Stimulated activated CD4-positive, alpha-beta T cell treated with anti-CD3 and anti-CD28 coated beads, TNF-alpha, amount 100 ng/mL, for 1 hour (primary cell): ENCODE data around the gene SMTN.
"Not testable (repeated sequence)": the region's sequence is repeated elsewhere in the genome, so short reads cannot be mapped to it uniquely, and the experiment has no call there.

ENCODE experiments used
- DNase-seq, 3 donors: peaks; one replicate each; pipeline ENCODE4 v3.0.0-alpha.2; 2020; ENCODE audit warnings: low read depth in 3 of 3, low spot score in 1 of 3

Gene SMTN

DNA sequence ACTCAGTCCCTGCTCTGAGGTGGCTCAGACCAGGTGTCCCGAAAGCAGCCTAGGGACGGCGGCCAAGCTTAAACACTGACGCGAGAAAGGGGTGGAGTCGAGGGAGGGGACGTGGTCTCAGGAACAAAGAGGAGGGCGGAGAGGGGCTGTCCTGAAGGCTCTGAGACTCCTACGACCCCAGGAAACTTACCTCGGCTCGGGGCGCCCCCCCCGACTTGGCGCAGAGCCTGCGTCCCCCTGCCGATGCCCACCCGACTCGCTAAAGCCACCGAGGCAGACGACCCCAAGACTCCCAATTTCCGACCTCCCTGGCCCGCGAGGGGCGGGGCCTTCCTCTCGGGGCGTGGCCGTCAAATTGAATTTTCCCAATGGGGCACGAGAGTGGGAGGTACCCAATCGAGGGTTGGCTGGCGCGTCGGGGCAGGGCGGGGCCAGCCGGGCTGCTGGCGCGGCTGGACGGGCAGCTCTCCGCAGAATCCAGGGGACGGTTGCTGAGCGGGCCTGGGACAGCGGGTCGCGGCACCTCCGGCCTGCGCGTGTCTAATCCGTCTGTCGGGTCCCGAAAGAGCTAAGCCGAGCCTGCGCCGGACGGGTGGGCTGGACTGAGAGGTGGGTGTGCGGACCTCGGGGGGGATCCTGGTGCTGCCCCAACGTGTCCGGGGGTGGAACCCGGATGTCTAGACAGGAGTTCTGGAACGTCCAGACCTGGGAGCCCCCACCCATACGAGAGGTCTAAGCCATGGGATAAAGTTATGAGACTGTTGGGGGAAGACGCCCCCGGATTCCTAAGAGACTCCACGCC lies at the start of gene SMTN:
TSS of gene SMTN (plus strand) at position 471 of the 802 bp plus-strand sequence. CDS start 1,941 bp downstream, outside the sequence.
- peak; percentile 59 to 85 (median 69) for DNase-seq

GRCh38 chr22:31036671-31037550 lies 44.2 kb upstream of the SMTN start:
- no peak for DNase-seq

DNA sequence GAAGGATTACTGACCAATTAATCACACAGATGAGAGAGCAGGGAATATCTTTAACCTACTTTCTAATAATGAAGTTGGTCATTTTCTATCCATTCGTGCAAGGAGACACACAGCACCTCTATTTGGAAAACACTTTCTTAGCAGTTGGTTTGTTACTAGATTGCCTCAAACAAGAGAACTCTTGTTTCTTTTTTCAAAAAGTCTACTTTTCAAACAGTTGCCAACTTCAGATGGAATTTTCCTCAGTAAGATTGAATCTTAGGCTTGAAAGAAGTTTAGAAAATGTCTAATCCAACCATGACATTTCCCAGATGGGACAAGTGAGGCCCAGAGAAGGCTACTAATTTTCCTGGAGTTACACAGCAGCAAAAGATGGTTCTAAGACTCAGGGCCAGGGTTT lies 42.4 kb upstream of the SMTN start:
- DNase-seq = no peak

DNA sequence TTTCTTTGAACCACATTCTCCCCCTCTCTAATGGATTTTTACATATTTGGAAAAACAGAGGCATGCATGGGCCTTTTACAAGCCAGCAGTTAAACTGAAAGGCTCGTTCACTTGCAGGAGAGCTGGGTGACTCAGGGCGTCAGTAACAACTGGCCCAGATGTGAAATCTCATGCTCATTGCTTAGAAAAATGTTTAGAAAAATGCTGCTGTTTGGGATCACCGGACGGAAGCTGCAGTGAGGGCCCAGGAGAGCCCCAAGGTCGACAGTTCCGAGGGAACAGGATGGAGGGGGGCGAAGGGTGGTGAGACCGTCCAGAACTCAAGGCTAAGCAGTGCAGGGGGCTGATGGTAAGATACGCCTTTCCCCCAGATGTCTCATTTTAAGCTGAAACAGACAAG lies 41.7 kb upstream of the SMTN start:
- DNase-seq = no peak

- DNase-seq = no peak
These were observed 40.3 kb upstream of the SMTN start for GRCh38 chr22:31040542-31041398.

DNA sequence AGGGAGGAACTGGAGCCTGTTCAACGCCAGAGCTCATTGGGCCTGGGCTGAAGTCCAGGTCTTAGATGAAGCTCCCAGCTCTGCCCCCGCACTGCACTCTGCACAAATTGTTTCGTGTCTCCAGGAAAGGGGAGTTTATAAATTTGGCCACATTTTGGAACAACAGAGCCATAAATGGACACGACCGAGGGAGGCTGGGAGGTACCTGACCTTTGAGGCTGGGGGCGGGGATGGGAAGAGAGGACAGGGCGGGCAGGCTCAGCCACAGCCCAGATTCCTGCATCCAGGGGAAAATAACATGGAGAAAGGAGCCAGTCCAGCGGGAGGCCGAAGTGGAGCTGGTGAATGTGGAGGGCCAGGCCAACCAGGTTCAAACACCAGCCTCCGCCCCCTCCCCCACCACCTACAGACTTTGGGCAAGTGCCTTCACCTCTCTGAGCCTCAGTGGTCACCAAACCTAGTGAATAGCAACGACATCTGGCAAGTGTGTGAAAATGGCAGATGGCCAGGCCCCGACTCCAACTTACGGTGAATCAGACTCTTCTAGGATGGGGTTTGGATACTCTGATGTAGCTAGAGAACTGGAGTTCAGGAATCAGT lies 36.8 kb upstream of the SMTN start:
- DNase-seq = no peak

DNA sequence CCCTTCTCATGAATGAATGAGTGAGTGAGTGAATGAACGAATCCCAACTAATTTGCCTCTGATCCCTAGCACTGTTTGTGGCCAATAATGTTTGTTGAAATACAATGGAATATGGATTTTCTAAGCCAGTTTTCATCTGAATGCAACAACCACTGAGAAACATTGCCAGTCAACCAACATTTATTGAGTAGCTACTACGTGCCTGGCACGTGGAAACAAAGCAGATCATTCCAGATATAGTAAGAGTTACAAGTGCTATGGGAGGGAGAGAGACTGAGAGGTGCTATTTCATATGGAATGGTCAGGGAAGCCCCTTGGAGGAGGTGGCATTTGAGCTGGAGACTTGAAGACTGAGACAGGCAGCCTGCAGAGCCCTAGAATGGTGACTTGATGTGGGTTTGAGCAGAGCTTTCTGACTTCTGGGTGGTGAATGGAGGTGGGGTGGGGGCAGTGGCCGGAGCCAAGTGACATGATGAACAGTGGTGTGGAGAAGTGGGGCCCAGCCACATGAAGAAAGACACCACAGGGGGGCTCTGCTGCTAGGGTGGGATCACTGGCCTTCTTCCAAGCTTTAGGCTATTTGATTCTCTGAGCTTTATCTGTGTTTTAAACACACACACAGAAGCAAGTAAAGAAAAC lies 35.1 kb upstream of the SMTN start:
- no peak for DNase-seq

DNA sequence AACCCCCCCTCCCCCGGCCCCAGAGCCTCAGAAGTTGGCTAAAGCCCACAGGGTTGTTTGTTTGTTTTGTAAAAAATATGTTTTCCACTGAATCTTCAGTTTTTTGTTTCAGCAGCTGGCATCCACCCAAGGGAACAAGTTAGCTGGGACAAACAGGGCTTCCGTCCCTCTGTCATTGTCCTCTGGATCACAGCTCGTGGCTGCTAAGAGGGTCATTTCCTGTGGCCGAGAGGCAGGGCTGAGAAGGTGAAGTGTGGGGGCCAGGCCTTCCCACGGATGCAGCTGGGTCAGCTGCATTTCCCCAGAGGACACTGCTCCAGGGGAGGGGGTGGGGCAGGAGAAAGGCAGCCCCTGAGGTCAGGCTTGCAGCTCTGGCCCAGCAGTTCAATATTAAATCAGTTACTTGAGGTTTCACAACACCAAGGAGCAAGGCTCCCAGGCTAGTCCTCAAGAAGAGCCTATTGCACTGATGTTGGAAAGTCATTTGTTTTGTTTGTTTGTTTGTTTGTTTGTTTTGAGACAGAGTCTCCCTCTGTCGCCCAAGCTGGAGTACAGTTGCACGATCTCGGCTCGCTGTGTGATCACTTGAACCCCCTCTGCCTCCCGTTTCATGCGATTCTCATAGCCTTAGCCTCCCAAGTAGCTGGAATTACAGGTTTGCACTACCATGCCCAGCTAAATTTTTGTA lies 34.4 kb upstream of the SMTN start:
- no peak for DNase-seq

DNA sequence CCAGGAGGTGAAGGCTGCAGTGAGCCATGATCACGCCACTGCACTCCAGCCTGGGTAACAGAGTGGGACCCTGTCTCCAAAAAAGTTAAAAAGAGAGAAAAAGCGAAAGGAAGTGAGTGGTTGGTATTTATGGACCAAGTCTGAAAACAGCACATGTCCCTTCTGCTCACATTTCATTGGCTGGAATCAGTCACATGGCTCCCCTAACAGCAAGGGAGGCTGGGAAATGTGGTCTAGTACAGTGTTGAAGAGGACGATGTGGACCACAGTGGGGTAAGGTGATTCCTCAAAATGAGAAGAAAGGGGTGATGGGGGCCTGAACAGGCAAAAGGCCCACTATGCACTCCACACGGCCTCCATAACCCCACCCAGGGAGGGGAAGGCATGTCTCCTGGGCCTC lies 32.5 kb upstream of the SMTN start:
- no peak for DNase-seq

DNA sequence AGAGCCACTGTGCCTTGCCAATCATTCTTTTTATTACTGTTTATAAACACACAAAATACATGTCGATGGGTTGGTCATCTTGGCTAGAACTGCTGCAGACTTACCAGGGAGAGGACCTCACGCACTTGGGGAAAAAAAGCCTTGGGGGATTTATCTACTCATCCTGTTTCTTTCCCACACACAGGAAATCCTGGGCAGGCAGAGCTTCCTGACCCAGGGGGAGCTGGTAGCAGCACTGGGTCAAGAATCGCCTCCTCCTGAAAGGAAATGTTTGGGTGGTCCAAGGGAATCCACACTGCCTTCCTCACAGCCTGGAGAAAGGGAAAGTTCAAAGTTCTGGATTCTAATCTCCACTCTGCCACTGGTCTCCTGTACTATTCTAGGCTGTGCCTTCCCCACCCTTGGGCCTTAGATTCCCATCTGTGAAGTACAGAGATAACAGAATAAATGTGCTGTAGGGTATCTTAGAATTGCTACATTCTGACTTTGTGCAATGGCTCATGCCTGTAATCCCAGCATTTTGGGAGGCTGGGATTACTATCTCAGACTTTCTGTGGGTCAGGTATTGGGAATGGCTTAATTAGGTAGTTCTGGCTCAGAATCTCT lies 31.2 kb upstream of the SMTN start:
- no peak for DNase-seq

- no peak for DNase-seq
These were observed 25.9 kb upstream of the SMTN start for GRCh38 chr22:31055117-31055634.

DNA sequence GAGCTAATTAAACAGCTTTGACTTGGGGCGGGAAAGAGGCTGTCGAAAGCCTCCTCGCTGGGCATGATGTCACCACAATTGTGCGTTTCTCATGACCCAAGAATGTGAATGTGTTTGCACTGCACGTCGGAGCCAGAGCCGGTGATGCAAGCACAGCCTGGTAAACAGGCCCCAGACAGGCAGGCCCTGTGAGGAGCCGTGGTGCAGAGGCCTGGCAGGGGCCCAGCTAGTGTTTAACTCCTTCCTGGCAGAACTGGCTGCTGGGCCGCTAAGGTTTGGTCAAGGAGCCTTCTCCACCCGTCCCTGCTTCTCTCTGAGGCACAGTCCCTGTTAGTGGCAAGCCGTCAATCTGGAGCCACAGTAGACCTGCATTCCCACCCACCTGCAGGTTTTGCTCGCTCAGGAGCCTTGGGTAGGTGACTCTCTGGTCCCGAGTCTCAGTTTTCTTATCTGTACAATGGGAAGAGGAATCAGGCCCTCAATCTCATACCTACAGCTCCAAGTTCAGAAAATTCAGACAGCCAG lies 25.4 kb upstream of the SMTN start:
- DNase-seq = no peak

DNA sequence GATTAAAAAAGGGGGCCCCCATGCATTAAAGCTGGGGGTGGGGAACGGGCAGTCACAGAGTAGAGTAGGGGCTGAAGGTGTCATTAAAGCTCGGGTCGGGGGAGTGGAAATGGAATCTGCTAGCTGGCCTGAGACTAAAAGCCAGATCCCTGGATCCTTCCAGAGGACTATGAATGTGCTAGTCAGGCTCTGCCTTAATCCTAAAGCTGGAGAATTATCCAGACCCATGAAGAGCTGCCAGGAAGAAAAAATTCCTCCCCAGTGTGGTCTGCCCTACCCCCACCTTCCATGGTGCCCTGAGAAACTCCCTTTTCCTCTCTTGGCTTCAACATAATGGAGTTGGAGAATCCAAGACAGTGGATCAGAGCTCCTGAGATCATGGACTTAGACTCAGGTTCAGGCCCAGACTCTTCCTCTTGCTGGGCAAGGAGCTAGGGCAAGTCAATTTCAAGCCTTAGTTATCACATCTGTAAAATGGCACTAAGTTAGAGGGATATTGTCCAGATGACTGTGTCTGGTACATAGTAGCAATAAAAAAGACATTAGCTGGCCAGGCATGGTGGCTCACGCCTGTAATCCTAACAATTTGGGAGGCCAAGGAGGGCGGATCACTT lies 24.0 kb upstream of the SMTN start:
- DNase-seq = no peak

DNA sequence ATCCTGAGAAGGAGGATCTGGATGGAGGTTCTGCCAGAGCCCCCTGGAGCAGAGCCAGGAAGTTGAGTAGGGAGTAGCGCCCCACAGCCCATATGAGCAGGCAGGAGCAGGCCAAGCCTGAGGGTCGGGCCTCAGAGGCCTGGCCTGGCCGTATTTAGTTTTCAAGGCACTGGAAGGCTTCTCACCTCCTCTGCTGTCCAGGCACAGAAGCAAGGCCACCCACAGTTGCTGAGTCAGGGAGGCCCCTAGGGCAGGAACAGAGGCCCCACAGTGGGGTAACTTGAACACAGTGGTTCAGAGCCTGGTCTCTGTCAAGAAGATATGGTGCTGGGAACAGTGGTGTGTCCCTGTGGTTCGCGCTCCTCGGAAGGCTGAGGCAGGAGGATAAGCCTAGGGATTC lies 21.5 kb upstream of the SMTN start:
- DNase-seq = not testable (repeated sequence)

DNA sequence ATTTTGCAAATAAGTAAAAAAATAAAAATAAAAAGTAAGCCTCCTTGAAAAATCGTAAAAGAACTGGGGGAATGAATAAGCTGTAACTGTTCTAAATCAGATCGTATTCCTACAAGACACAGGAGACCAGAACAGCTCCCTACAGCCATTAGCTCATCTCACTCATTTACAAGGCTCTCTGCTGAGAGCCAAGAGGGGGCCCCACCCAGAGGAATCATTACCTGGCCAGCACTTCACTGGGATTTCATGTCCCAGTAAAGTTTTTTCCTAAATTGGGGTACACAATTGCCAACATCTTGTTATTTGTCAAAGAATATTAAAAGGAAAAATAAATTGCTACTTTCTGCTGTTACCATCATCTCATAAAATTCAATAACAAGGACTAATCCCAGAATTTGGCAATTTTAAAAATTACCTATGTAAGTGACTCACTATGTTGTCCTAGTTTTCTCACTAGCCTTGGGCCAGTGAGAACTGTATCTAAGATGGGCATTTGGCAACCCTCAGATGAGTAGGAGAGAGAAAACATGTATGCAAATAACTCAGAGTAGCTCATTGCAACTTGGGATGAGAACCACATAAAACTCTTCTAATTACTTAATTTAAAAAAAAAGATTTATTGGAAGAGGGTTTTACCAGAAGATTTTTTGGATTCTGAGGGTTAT lies 18.4 kb upstream of the SMTN start:
- DNase-seq = no peak

GRCh38 chr22:31064369-31064768 lies 16.7 kb upstream of the SMTN start:
- no peak for DNase-seq

GRCh38 chr22:31068970-31069369 lies 12.1 kb upstream of the SMTN start:
- no peak for DNase-seq
